ENCODE results near the gene DOHH.
A peak's percentile ranks its signal among the peaks of the same experiment; 100 is the strongest.
"Not testable (repeated sequence)": the region's sequence is repeated elsewhere in the genome, so short reads cannot be mapped to it uniquely, and the experiment has no call there.

The DOHH gene

GRCh38 chr19:3512562-3513228, 12.2 kb upstream of the DOHH start:
- H3K27me3 ChIP-seq (ENCODE audit: control insufficient read depth in 5 of 5, insufficient read depth in 4 of 5, low read length in 5 of 5): no peaks in the 10 kb centered on the region
- H3K27ac ChIP-seq (ENCODE audit: low read depth, low read length): no peak overlapping the region
- no peak overlapping the region for H3K4me3 ChIP-seq (ENCODE audit: low read depth in 1 of 5, low read length in 5 of 5)
- peaks cover 0 to 25% (median 16%) of the 10 kb centered on the region in 5 donors for H3K36me3 ChIP-seq (ENCODE audit: control insufficient read depth in 5 of 5, insufficient read depth in 5 of 5, low read length in 5 of 5)
- H3K9ac ChIP-seq (ENCODE audit: low read length in 5 of 5): no peak overlapping the region
- peaks cover 2 to 54% (median 40%) of the 10 kb centered on the region in 5 donors for H3K4me1 ChIP-seq (ENCODE audit: control insufficient read depth in 5 of 5, insufficient read depth in 5 of 5, low read length in 5 of 5)
- H3K9me3 ChIP-seq (ENCODE audit: control insufficient read depth in 5 of 5, low read length in 5 of 5): no peaks in the 10 kb centered on the region

- Histone ChIP-seq H3K36me3 (ENCODE audit: control insufficient read depth in 5 of 5, insufficient read depth in 5 of 5, low read length in 5 of 5) (peaks cover 0 to 25% (median 16%) of the 10 kb centered on the region in 5 donors), H3K27me3 (ENCODE audit: control insufficient read depth in 5 of 5, insufficient read depth in 4 of 5, low read length in 5 of 5) (no peaks in the 10 kb centered on the region), H3K9ac (ENCODE audit: low read length in 5 of 5) (peak overlapping the region in 1 of 5 donors; percentile 41), H3K9me3 (ENCODE audit: control insufficient read depth in 5 of 5, low read length in 5 of 5) (no peaks in the 10 kb centered on the region), H3K4me3 (ENCODE audit: low read depth in 1 of 5, low read length in 5 of 5) (no peak overlapping the region), H3K27ac (ENCODE audit: low read depth, low read length) (no peak overlapping the region), H3K4me1 (ENCODE audit: control insufficient read depth in 5 of 5, insufficient read depth in 5 of 5, low read length in 5 of 5) (peaks cover 2 to 64% (median 50%) of the 10 kb centered on the region in 5 donors)
These were observed 11.2 kb upstream of the DOHH start for GRCh38 chr19:3511506-3512251.

GRCh38 chr19:3510727-3511126, 10.3 kb upstream of the DOHH start:
- H3K36me3 ChIP-seq (ENCODE audit: control insufficient read depth in 5 of 5, insufficient read depth in 5 of 5, low read length in 5 of 5): peaks cover 0 to 25% (median 16%) of the 10 kb centered on the region in 5 donors
- no peaks in the 10 kb centered on the region for H3K9me3 ChIP-seq (ENCODE audit: control insufficient read depth in 5 of 5, low read length in 5 of 5)
- H3K4me3 ChIP-seq (ENCODE audit: low read depth in 1 of 5, low read length in 5 of 5): no peak overlapping the region
- H3K27me3 ChIP-seq (ENCODE audit: control insufficient read depth in 5 of 5, insufficient read depth in 4 of 5, low read length in 5 of 5): no peaks in the 10 kb centered on the region
- peaks cover 2 to 66% (median 48%) of the 10 kb centered on the region in 5 donors for H3K4me1 ChIP-seq (ENCODE audit: control insufficient read depth in 5 of 5, insufficient read depth in 5 of 5, low read length in 5 of 5)
- no peak overlapping the region for H3K27ac ChIP-seq (ENCODE audit: low read depth, low read length)
- no peak overlapping the region for H3K9ac ChIP-seq (ENCODE audit: low read length in 5 of 5)

DNA sequence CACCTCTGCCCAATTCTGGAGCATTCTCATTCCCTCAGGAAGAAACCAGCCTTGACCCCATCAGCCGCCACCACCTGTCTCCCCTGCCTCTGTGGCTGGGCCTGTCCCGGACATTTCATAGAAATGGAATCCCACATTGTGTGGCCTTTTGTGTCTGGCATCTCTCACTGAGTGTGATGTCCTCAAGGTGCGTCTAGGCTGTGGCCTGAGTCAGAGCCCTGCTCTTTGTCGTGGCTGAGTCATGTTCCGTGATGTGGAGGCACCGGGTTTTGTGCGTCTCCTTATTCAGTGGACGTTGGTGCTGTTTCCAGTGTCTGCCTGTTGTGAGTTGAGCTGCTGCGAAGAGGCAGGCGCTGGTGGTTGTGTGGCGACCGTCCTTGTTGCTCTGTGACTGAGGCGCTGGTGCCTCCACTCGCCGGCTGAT, 9.1 kb upstream of the DOHH start:
- H3K36me3 ChIP-seq (ENCODE audit: control insufficient read depth in 5 of 5, insufficient read depth in 5 of 5, low read length in 5 of 5): peaks cover 0 to 25% (median 16%) of the 10 kb centered on the region in 5 donors
- H3K4me1 ChIP-seq (ENCODE audit: control insufficient read depth in 5 of 5, insufficient read depth in 5 of 5, low read length in 5 of 5): peaks cover 2 to 65% (median 50%) of the 10 kb centered on the region in 5 donors
- H3K27ac ChIP-seq (ENCODE audit: low read depth, low read length): no peak overlapping the region
- H3K9me3 ChIP-seq (ENCODE audit: control insufficient read depth in 5 of 5, low read length in 5 of 5): no peaks in the 10 kb centered on the region
- no peak overlapping the region for H3K4me3 ChIP-seq (ENCODE audit: low read depth in 1 of 5, low read length in 5 of 5)
- no peak overlapping the region for H3K9ac ChIP-seq (ENCODE audit: low read length in 5 of 5)
- H3K27me3 ChIP-seq (ENCODE audit: control insufficient read depth in 5 of 5, insufficient read depth in 4 of 5, low read length in 5 of 5): no peaks in the 10 kb centered on the region

- H3K36me3 ChIP-seq (ENCODE audit: control insufficient read depth in 5 of 5, insufficient read depth in 5 of 5, low read length in 5 of 5): peaks cover 0 to 24% (median 16%) of the 10 kb centered on the region in 5 donors
- no peaks in the 10 kb centered on the region for H3K9me3 ChIP-seq (ENCODE audit: control insufficient read depth in 5 of 5, low read length in 5 of 5)
- H3K27ac ChIP-seq (ENCODE audit: low read depth, low read length): no peak overlapping the region
- H3K9ac ChIP-seq (ENCODE audit: low read length in 5 of 5): peak overlapping the region in 1 of 5 donors; percentile 47
- peaks cover 2 to 59% (median 47%) of the 10 kb centered on the region in 5 donors for H3K4me1 ChIP-seq (ENCODE audit: control insufficient read depth in 5 of 5, insufficient read depth in 5 of 5, low read length in 5 of 5)
- no peaks in the 10 kb centered on the region for H3K27me3 ChIP-seq (ENCODE audit: control insufficient read depth in 5 of 5, insufficient read depth in 4 of 5, low read length in 5 of 5)
- no peak overlapping the region for H3K4me3 ChIP-seq (ENCODE audit: low read depth in 1 of 5, low read length in 5 of 5)
These were observed 8.5 kb upstream of the DOHH start for GRCh38 chr19:3508771-3509535.

GRCh38 chr19:3508121-3508661, 7.7 kb upstream of the DOHH start:
- Histone ChIP-seq H3K36me3 (ENCODE audit: control insufficient read depth in 5 of 5, insufficient read depth in 5 of 5, low read length in 5 of 5) (peaks cover 0 to 23% (median 16%) of the 10 kb centered on the region in 5 donors), H3K9ac (ENCODE audit: low read length in 5 of 5) (peak overlapping the region in 1 of 5 donors; percentile 47), H3K4me1 (ENCODE audit: control insufficient read depth in 5 of 5, insufficient read depth in 5 of 5, low read length in 5 of 5) (peaks cover 0 to 51% (median 43%) of the 10 kb centered on the region in 5 donors)
- H3K27me3 ChIP-seq (ENCODE audit: control insufficient read depth in 5 of 5, insufficient read depth in 4 of 5, low read length in 5 of 5); H3K9me3 ChIP-seq (ENCODE audit: control insufficient read depth in 5 of 5, low read length in 5 of 5); H3K27ac ChIP-seq (ENCODE audit: low read depth, low read length); H3K4me3 ChIP-seq (ENCODE audit: low read depth in 1 of 5, low read length in 5 of 5): not testable (repeated sequence)

DNA sequence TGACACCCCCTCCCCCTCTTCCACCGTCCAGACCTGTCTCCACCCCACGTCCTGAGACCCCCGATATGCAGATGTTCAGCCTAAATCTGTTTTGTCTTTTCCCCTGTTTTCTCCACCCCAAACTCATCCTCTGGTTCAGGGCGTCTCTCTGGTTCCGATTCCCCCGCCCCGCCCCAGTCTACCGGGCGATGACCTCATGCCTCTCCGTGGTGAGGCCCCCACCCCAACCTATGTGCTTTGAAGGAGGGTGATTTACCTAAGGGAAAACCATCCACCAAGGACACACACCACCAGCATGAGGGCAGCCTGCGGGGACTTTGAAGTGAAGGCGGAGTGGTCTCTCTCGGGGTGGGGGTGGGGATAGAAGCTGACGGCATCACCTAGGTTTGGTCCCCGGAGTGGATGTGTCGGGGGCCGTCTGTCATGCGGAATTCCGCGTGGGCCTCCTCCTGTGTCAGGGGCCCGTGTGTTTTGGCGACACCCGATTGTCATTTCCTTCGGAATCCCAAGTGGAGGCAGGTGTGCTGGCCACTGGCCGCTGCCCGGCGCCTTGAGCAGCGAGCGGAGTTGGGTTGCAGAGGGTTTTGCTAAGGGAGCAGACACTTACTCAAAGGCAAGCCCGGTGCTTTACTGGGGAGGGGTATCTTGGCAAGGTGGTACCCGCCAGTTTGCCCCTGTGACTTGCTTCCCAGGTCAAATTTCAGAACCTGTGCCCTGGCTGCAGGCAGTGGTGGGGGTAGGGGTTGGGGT, 7.1 kb upstream of the DOHH start:
- no peaks in the 10 kb centered on the region for H3K9me3 ChIP-seq (ENCODE audit: control insufficient read depth in 5 of 5, low read length in 5 of 5)
- H3K27ac ChIP-seq (ENCODE audit: low read depth, low read length): no peak overlapping the region
- H3K36me3 ChIP-seq (ENCODE audit: control insufficient read depth in 5 of 5, insufficient read depth in 5 of 5, low read length in 5 of 5): peaks cover 0 to 23% (median 16%) of the 10 kb centered on the region in 5 donors
- peak overlapping the region; percentile 74 to 87 (median 80) for H3K4me3 ChIP-seq (ENCODE audit: low read depth in 1 of 5, low read length in 5 of 5)
- no peaks in the 10 kb centered on the region for H3K27me3 ChIP-seq (ENCODE audit: control insufficient read depth in 5 of 5, insufficient read depth in 4 of 5, low read length in 5 of 5)
- H3K4me1 ChIP-seq (ENCODE audit: control insufficient read depth in 5 of 5, insufficient read depth in 5 of 5, low read length in 5 of 5): peaks cover 0 to 44% (median 37%) of the 10 kb centered on the region in 5 donors
- peak overlapping the region in 4 of 5 donors; percentile 52 to 88 (median 66) for H3K9ac ChIP-seq (ENCODE audit: low read length in 5 of 5)

DNA sequence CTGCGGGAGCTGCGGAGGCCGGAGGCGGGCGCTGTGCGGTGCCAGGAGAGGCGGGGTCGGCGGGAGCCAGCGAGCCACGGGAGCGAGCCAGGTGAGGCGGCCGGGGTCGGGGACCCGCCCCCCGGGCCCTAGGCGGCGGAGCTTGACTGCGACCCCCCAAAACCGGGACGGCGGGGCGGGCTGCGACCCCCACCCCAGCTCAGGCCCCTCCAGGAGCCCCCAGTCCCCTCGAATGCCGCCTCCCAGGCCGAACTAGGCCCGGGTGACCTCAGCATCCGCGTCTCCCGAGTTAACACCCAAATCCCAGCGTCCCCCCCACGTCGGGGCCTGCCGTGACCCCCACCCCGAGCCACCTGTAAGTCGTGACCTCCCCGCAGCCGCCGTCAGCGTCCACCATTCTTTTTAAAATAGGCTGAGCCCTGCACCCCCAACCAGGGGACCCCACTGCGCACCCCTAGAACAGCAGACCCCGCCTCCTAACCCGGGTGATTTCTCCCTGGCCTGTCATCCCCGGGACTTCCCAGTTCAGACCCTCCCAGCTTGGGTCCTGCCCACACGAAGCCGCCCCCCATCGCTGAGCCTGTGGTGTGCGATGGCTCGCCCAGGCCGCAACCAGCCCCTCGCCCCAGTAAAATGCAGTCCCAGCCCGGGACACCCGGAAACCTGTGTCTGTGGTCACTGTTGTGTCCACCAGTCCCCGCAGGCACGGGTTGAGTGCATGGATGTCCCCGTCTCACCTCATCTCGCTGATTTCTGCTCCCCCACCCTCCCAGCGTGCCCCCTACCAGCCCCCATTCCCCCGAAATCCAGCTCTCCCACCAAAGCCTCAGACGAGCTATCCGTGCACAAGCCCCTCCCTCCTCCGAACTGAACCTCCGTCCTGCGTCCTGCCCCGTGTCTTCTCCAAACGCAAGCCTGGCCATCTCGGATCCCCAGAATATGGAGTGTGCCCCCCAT, 6.2 kb upstream of the DOHH start:
- Histone ChIP-seq H3K4me1 (ENCODE audit: control insufficient read depth in 5 of 5, insufficient read depth in 5 of 5, low read length in 5 of 5) (peaks cover 0 to 36% (median 31%) of the 10 kb centered on the region in 5 donors), H3K4me3 (ENCODE audit: low read depth in 1 of 5, low read length in 5 of 5) (peak overlapping the region; percentile 74 to 87 (median 80)), H3K36me3 (ENCODE audit: control insufficient read depth in 5 of 5, insufficient read depth in 5 of 5, low read length in 5 of 5) (peaks cover 0 to 23% (median 16%) of the 10 kb centered on the region in 5 donors), H3K27ac (ENCODE audit: low read depth, low read length) (no peak overlapping the region), H3K9ac (ENCODE audit: low read length in 5 of 5) (peak overlapping the region; percentile 68 to 90 (median 88)), H3K27me3 (ENCODE audit: control insufficient read depth in 5 of 5, insufficient read depth in 4 of 5, low read length in 5 of 5) (no peaks in the 10 kb centered on the region), H3K9me3 (ENCODE audit: control insufficient read depth in 5 of 5, low read length in 5 of 5) (no peaks in the 10 kb centered on the region)

All from subcutaneous abdominal adipose tissue (tissue), 5 donors.